Activated CD8-positive, alpha-beta memory T cell treated with anti-CD3 and anti-CD28 coated beads, Interleukin-2, amount 50 U/mL, for 48 hours (primary cell): ENCODE measurements around the gene JAKMIP1.
"Not testable (repeated sequence)": the region's sequence is repeated elsewhere in the genome, so short reads cannot be mapped to it uniquely, and the experiment has no call there.

Source experiments
- DNase-seq: peaks from one replicate; pipeline ENCODE4 v3.0.0-alpha.2; 2020

The JAKMIP1 gene

GRCh38 chr4:6141021-6141420, 59.3 kb downstream of the JAKMIP1 start:
- not testable (repeated sequence) for DNase-seq

GRCh38 chr4:6137747-6138135, 62.6 kb downstream of the JAKMIP1 start:
- no peak for DNase-seq

GRCh38 chr4:6137027-6137746, 63.2 kb downstream of the JAKMIP1 start:
- no peak for DNase-seq

GRCh38 chr4:6134612-6135220, 65.6 kb downstream of the JAKMIP1 start:
- DNase-seq, result no peak

GRCh38 chr4:6132716-6133115, 67.6 kb downstream of the JAKMIP1 start:
- DNase-seq, result no peak

- DNase-seq, result no peak
Measured at GRCh38 chr4:6128221-6128850, 72.0 kb downstream of the JAKMIP1 start.

GRCh38 chr4:6126971-6127745, 73.2 kb downstream of the JAKMIP1 start:
- no peak for DNase-seq

- DNase-seq, result no peak
Measured at GRCh38 chr4:6125103-6125651, 75.2 kb downstream of the JAKMIP1 start.

GRCh38 chr4:6124386-6125102, 75.8 kb downstream of the JAKMIP1 start:
- peak; percentile 37 for DNase-seq

GRCh38 chr4:6123976-6124375, 76.4 kb downstream of the JAKMIP1 start:
- DNase-seq, result peak; percentile 22

- DNase-seq, result peak; percentile 8
Measured at GRCh38 chr4:6123541-6123940, 76.8 kb downstream of the JAKMIP1 start.

- peak; percentile 20 for DNase-seq
Measured at GRCh38 chr4:6123116-6123515, 77.2 kb downstream of the JAKMIP1 start.

GRCh38 chr4:6122496-6122895, 77.9 kb downstream of the JAKMIP1 start:
- no peak for DNase-seq

- DNase-seq, result no peak
Measured at GRCh38 chr4:6121941-6122340, 78.4 kb downstream of the JAKMIP1 start.

GRCh38 chr4:6121276-6121850, 79.0 kb downstream of the JAKMIP1 start:
- no peak for DNase-seq

- DNase-seq, result no peak
Measured at GRCh38 chr4:6120361-6120760, 80.0 kb downstream of the JAKMIP1 start.

- DNase-seq, result peak; percentile 15
Measured at GRCh38 chr4:6119507-6120020, 80.8 kb downstream of the JAKMIP1 start.

- DNase-seq, result peak; percentile 25
Measured at GRCh38 chr4:6118201-6118600, 82.1 kb downstream of the JAKMIP1 start.

- peak; percentile 22 for DNase-seq
Measured at GRCh38 chr4:6116696-6117285, 83.6 kb downstream of the JAKMIP1 start.

GRCh38 chr4:6115746-6116586, 84.4 kb downstream of the JAKMIP1 start:
- peak; percentile 29 for DNase-seq
